H1 (cell line): ENCODE measurements around the gene RAB2B.

Experiments used
- CREB1 ChIP-seq: IDR thresholded peaks from 2 replicates; pipeline ENCODE4 v1.6.1; 2012; ENCODE audit warnings: inconsistent platforms
- POLR2A ChIP-seq, 2 experiments: IDR thresholded peaks; 1 replicate in 1 of 2; 2 replicates in 1 of 2; pipeline ENCODE4 v1.6.1; 2011; ENCODE audit warnings: low read depth in 2 of 2, low read length in 2 of 2, mild to moderate bottlenecking in 2 of 2; ENCODE audit errors: control extremely low read depth in 1 of 2
- RFX5 ChIP-seq: IDR thresholded peaks from 2 replicates; pipeline ENCODE4 v1.6.1; 2011; ENCODE audit warnings: low read depth, low read length, improper control_type of control experiment, borderline replicate concordance

- TF ChIP-seq POLR2A (IDR thresholded peaks at IDR 0.05; ENCODE audit: control extremely low read depth in 1 of 2, low read depth in 2 of 2, low read length in 2 of 2) = no peak
- TF ChIP-seq RFX5 = no peak
- TF ChIP-seq CREB1 = no peak
These were observed 9.1 kb downstream of the RAB2B start for GRCh38 chr14:21467616-21468015.
